ENCODE results near the gene FAF2.

- TF ChIP-seq FOXP1 (CRISPR knock-in tag; IDR thresholded peaks at IDR 0.05; ENCODE audit: borderline replicate concordance): no peak
- no peak for TF ChIP-seq CTCF (IDR thresholded peaks at IDR 0.05)
- TF ChIP-seq GABPB1 (CRISPR knock-in tag; IDR thresholded peaks at IDR 0.05): no peak
- no peak for TF ChIP-seq MLX (CRISPR knock-in tag; IDR thresholded peaks at IDR 0.05)
- no peak for TF ChIP-seq ZNF512 (CRISPR knock-in tag; IDR thresholded peaks at IDR 0.05; ENCODE audit: borderline replicate concordance)
- TF ChIP-seq ZBTB21 (CRISPR knock-in tag; IDR thresholded peaks at IDR 0.05; ENCODE audit: borderline replicate concordance): no peak
- TF ChIP-seq NR2C2 (CRISPR knock-in tag; IDR thresholded peaks at IDR 0.05): no peak
- TF ChIP-seq MAX (CRISPR knock-in tag; IDR thresholded peaks at IDR 0.05): no peak
- no peak for TF ChIP-seq JUN (CRISPR knock-in tag; IDR thresholded peaks at IDR 0.05)
Observed at GRCh38 chr5:176515396-176515795, 67.2 kb downstream of the FAF2 start.
